ENCODE data around the gene INTS14. TPM values are rescaled to one million over a fixed set of nuclear protein-coding genes. Genes with fewer than 3 reads are reported as not detected.
A peak's percentile ranks its signal among the peaks of the same experiment; 100 is the strongest.
"Not testable (repeated sequence)": the region's sequence is repeated elsewhere in the genome, so short reads cannot be mapped to it uniquely, and the experiment has no call there.

Gene INTS14
- total RNA-seq, 1 donor from 2014 or later, result 54.2 TPM

GRCh38 chr15:65551183-65551582 is 59.7 kb downstream of the INTS14 start:
- H3K27ac ChIP-seq, result peak overlapping the region; percentile 36
- peaks cover 3% of the 10 kb centered on the region for H3F3A ChIP-seq (ENCODE audit: low read depth)
- Mint-ChIP-seq H3K27me3 (ENCODE audit: insufficient read depth, low read depth) (peaks cover 2% of the 10 kb centered on the region), H3K9me3 (peaks cover 4% of the 10 kb centered on the region), H3K36me3 (peaks cover 27% of the 10 kb centered on the region), H3K4me1 (no peaks in the 10 kb centered on the region), H3K27ac (no peak overlapping the region), H3K4me3 (no peak overlapping the region)
- H3K27me3 ChIP-seq, result no peaks in the 10 kb centered on the region
- peaks cover 68% of the 10 kb centered on the region for H4K20me1 ChIP-seq (ENCODE audit: low read depth)
- H3K4me3 ChIP-seq, result no peak overlapping the region
- no peak overlapping the region for H2AFZ ChIP-seq (replicated peaks)
- peaks cover 96% of the 10 kb centered on the region for H3K79me2 ChIP-seq (ENCODE audit: low read depth)
- no peak overlapping the region for H3K4me2 ChIP-seq
- TF ChIP-seq CTCF (IDR thresholded peaks at IDR 0.05) (no peak), EZH2phosphoT487 (IDR thresholded peaks at IDR 0.05) (no peak), EZH2 (IDR thresholded peaks at IDR 0.05) (no peak)
- H3K9ac ChIP-seq, result no peak overlapping the region
- no peak for DNase-seq (ENCODE audit: low spot score)
- peaks cover 5% of the 10 kb centered on the region for H3K36me3 ChIP-seq
- H3K9me3 ChIP-seq (ENCODE audit: low read depth), result no peaks in the 10 kb centered on the region
- H3K4me1 ChIP-seq, result no peaks in the 10 kb centered on the region

GRCh38 chr15:65550681-65551098 is 60.2 kb downstream of the INTS14 start:
- no peaks in the 10 kb centered on the region for H3K27me3 ChIP-seq
- H3K4me1 Mint-ChIP-seq, result peaks cover 3% of the 10 kb centered on the region
- H3K27me3 Mint-ChIP-seq (ENCODE audit: insufficient read depth, low read depth), result peaks cover 2% of the 10 kb centered on the region
- no peak overlapping the region for H3K4me3 ChIP-seq
- peaks cover 68% of the 10 kb centered on the region for H4K20me1 ChIP-seq (ENCODE audit: low read depth)
- TF ChIP-seq EZH2 (IDR thresholded peaks at IDR 0.05), result no peak
- TF ChIP-seq EZH2phosphoT487 (IDR thresholded peaks at IDR 0.05), result no peak
- TF ChIP-seq CTCF (IDR thresholded peaks at IDR 0.05), result no peak
- H3K36me3 ChIP-seq, result peaks cover 5% of the 10 kb centered on the region
- H3K4me1 ChIP-seq, result no peaks in the 10 kb centered on the region
- peaks cover 3% of the 10 kb centered on the region for H3F3A ChIP-seq (ENCODE audit: low read depth)
- H3K27ac Mint-ChIP-seq, result no peak overlapping the region
- H3K4me3 Mint-ChIP-seq, result no peak overlapping the region
- H3K9ac ChIP-seq, result no peak overlapping the region
- H2AFZ ChIP-seq (replicated peaks), result no peak overlapping the region
- DNase-seq (ENCODE audit: low spot score), result no peak
- peaks cover 96% of the 10 kb centered on the region for H3K79me2 ChIP-seq (ENCODE audit: low read depth)
- no peak overlapping the region for H3K27ac ChIP-seq
- H3K9me3 ChIP-seq (ENCODE audit: low read depth), result no peaks in the 10 kb centered on the region
- H3K9me3 Mint-ChIP-seq, result peaks cover 4% of the 10 kb centered on the region
- H3K4me2 ChIP-seq, result no peak overlapping the region
- peaks cover 29% of the 10 kb centered on the region for H3K36me3 Mint-ChIP-seq

- not testable (repeated sequence) for H3F3A ChIP-seq (ENCODE audit: low read depth); H3K4me3 ChIP-seq; H3K27me3 Mint-ChIP-seq (ENCODE audit: insufficient read depth, low read depth); H3K36me3 ChIP-seq; H3K9ac ChIP-seq; H3K27ac Mint-ChIP-seq; H3K27ac ChIP-seq; H3K27me3 ChIP-seq; H3K4me1 Mint-ChIP-seq; H2AFZ ChIP-seq (replicated peaks); H3K9me3 ChIP-seq (ENCODE audit: low read depth); H3K4me2 ChIP-seq; H3K4me3 Mint-ChIP-seq; H3K9me3 Mint-ChIP-seq; H3K4me1 ChIP-seq; DNase-seq (ENCODE audit: low spot score)
- H4K20me1 ChIP-seq (ENCODE audit: low read depth), result peaks cover 71% of the 10 kb centered on the region
- H3K79me2 ChIP-seq (ENCODE audit: low read depth), result peaks cover 96% of the 10 kb centered on the region
- H3K36me3 Mint-ChIP-seq, result peaks cover 25% of the 10 kb centered on the region
Observed at GRCh38 chr15:65549288-65549687, 61.6 kb downstream of the INTS14 start.

- H3K36me3 ChIP-seq, result no peaks in the 10 kb centered on the region
- H4K20me1 ChIP-seq (ENCODE audit: low read depth), result peaks cover 69% of the 10 kb centered on the region
- H2AFZ ChIP-seq (replicated peaks), result no peak overlapping the region
- no peaks in the 10 kb centered on the region for H3K27me3 ChIP-seq
- H3K27ac ChIP-seq, result no peak overlapping the region
- H3K4me2 ChIP-seq, result no peak overlapping the region
- Mint-ChIP-seq H3K36me3 (peaks cover 19% of the 10 kb centered on the region), H3K9me3 (peaks cover 4% of the 10 kb centered on the region), H3K27me3 (ENCODE audit: insufficient read depth, low read depth) (no peaks in the 10 kb centered on the region), H3K27ac (no peak overlapping the region), H3K4me1 (peaks cover 4% of the 10 kb centered on the region), H3K4me3 (no peak overlapping the region)
- H3F3A ChIP-seq (ENCODE audit: low read depth), result peaks cover 3% of the 10 kb centered on the region
- H3K9ac ChIP-seq, result no peak overlapping the region
- H3K4me3 ChIP-seq, result no peak overlapping the region
- no peak for DNase-seq (ENCODE audit: low spot score)
- no peaks in the 10 kb centered on the region for H3K4me1 ChIP-seq
- TF ChIP-seq CTCF (IDR thresholded peaks at IDR 0.05) (no peak), EZH2phosphoT487 (IDR thresholded peaks at IDR 0.05) (no peak), EZH2 (IDR thresholded peaks at IDR 0.05) (no peak)
- no peaks in the 10 kb centered on the region for H3K9me3 ChIP-seq (ENCODE audit: low read depth)
- H3K79me2 ChIP-seq (ENCODE audit: low read depth), result peaks cover 98% of the 10 kb centered on the region
Observed at GRCh38 chr15:65547841-65548240, 63.1 kb downstream of the INTS14 start.
